HG03175 (cell line): ENCODE data around the gene STUB1.

Source experiments
- ATAC-seq: cut with Tn5 transposase; IDR thresholded peaks from one replicate; pipeline ENCODE4 v1.9.1; 2021; ENCODE audit warnings: mild to moderate bottlenecking, moderate library complexity; ENCODE audit not compliant: unreplicated experiment

The STUB1 gene

GRCh38 chr16:679814-680624 is at the start of gene STUB1:
STUB1 (plus strand) TSS chr16:680410; CDS start chr16:680526, 116 bp downstream.
- peak; percentile 40 for ATAC-seq

- ATAC-seq = no peak
Measured at GRCh38 chr16:630815-631405, 49.3 kb upstream of the STUB1 start, which contains the start of gene WFIKKN1. WFIKKN1 (plus strand) TSS chr16:630985; CDS start chr16:631254, 269 bp downstream.

DNA sequence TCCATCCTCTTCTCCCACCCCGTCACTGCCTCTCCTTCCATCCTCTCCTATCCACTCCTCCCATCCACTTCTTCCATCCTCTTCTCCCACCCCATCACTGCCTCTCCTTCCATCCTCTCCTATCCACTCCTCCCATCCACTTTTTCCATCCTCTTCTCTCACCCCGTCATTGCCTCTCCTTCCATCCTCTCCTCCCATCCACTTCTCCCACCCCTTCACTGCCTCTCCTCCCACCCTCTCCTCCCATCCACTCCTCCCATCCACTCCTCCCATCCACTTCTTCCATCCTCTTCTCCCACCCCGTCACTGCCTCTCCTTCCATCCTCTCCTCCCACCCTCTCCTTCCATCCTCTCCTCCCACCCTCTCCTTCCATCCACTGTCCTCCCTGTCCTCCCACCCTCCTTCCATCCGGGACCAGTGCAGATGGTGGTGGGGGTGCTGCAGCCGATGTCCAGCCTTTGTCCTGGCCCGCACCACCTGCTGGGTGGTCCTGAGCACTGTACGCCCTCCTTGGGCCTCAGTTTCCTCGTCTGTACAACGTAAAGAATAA is 48.3 kb upstream of the STUB1 start:
- no peak for ATAC-seq

DNA sequence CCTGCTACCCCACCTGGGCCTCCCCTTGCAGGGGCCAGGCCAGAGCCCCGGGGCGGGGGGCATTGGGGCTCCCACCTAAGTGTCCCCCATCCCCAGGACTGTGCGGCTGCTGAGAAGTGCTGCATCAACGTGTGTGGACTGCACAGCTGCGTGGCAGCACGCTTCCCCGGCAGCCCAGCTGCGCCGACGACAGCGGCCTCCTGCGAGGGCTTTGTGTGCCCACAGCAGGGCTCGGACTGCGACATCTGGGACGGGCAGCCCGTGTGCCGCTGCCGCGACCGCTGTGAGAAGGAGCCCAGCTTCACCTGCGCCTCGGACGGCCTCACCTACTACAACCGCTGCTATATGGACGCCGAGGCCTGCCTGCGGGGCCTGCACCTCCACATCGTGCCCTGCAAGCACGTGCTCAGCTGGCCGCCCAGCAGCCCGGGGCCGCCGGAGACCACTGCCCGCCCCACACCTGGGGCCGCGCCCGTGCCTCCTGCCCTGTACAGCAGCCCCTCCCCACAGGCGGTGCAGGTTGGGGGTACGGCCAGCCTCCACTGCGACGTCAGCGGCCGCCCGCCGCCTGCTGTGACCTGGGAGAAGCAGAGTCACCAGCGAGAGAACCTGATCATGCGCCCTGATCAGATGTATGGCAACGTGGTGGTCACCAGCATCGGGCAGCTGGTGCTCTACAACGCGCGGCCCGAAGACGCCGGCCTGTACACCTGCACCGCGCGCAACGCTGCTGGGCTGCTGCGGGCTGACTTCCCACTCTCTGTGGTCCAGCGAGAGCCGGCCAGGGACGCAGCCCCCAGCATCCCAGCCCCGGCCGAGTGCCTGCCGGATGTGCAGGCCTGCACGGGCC is 47.5 kb upstream of the STUB1 start:
- no peak for ATAC-seq

DNA sequence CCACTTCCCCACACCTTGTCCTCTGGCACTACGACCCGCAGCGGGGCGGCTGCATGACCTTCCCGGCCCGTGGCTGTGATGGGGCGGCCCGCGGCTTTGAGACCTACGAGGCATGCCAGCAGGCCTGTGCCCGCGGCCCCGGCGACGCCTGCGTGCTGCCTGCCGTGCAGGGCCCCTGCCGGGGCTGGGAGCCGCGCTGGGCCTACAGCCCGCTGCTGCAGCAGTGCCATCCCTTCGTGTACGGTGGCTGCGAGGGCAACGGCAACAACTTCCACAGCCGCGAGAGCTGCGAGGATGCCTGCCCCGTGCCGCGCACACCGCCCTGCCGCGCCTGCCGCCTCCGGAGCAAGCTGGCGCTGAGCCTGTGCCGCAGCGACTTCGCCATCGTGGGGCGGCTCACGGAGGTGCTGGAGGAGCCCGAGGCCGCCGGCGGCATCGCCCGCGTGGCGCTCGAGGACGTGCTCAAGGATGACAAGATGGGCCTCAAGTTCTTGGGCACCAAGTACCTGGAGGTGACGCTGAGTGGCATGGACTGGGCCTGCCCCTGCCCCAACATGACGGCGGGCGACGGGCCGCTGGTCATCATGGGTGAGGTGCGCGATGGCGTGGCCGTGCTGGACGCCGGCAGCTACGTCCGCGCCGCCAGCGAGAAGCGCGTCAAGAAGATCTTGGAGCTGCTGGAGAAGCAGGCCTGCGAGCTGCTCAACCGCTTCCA is 46.7 kb upstream of the STUB1 start:
- no peak for ATAC-seq

DNA sequence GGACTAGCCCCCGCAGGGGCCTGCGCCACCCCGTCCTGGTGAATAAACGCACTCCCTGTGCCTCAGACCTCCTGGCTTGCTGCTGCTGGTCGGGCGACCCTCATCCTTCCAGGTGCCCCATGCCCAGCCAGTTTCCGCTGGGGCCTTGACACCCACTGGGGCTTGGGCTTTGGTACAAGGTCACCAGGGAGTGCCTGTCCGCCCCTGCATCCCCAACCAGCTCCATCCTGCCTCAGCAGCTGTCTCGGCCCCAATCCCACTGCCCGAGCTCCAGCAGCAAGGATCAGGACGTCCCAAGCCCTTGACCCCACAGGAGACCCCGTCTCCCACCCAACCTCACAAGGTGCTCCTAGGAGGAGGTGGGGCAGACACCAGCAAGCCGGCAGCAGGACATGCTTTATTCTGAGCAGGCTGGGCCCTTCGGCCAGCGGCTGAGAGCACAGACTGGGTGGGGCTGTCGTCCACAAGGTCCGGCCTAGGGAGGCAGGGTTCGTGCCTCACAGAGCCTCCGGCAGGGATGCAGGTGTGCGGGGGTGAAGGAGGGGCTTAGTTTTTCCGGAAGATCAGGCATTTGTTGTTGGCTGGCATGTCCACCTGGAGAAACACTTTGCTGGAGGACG is 46.0 kb upstream of the STUB1 start:
- ATAC-seq = no peak

GRCh38 chr16:634996-635395 is 45.2 kb upstream of the STUB1 start:
- no peak for ATAC-seq

- ATAC-seq = no peak
Measured at GRCh38 chr16:635573-636205, 44.5 kb upstream of the STUB1 start.

DNA sequence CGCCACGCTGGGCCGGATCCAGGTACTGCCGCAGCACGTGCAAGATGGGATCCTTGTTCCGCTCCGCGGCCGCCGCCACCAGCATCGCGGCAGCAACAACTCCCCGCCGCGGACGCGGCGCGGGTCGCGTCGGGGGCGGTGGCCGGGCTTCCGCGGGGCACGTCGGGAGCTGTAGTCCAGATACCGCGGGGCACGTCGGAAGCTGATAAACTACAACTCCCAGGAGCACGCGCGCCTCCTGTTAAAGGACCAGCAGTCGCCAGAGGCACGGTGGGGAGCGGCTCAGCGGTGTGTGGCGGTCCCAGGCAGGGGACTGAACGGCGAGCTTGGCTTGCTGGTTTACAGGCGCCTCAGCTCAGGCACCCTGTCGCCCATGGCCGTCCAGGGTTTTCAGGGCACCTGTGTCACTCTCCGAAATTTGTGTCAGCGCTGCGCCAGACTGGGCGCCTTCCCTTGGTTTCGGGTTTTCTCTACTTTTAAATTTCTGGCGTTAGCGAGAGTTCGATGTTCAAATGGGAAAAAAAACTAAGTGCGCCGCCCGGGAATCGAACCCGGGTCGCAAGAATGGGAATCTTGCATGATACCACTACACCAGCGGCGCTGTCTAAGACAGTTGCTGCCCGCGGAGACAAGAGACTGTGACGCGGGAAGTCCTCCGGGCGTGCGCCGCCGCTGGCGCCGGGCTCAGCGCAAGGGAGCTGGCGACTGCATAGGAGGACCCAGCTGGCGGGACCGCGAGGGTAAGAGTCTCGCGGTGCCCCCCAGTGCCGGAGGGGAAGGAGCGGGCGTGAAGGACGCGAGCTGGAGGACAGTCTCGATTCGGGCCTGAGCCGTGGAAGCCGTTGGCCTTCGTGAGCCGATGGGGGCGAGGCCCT is 43.8 kb upstream of the STUB1 start, which contains the start of gene METTL26:
TSS of gene METTL26 (minus strand) at position 100 of the 875 bp plus-strand sequence. CDS start at position 85, 15 bp downstream.
- peak; percentile 81 for ATAC-seq

DNA sequence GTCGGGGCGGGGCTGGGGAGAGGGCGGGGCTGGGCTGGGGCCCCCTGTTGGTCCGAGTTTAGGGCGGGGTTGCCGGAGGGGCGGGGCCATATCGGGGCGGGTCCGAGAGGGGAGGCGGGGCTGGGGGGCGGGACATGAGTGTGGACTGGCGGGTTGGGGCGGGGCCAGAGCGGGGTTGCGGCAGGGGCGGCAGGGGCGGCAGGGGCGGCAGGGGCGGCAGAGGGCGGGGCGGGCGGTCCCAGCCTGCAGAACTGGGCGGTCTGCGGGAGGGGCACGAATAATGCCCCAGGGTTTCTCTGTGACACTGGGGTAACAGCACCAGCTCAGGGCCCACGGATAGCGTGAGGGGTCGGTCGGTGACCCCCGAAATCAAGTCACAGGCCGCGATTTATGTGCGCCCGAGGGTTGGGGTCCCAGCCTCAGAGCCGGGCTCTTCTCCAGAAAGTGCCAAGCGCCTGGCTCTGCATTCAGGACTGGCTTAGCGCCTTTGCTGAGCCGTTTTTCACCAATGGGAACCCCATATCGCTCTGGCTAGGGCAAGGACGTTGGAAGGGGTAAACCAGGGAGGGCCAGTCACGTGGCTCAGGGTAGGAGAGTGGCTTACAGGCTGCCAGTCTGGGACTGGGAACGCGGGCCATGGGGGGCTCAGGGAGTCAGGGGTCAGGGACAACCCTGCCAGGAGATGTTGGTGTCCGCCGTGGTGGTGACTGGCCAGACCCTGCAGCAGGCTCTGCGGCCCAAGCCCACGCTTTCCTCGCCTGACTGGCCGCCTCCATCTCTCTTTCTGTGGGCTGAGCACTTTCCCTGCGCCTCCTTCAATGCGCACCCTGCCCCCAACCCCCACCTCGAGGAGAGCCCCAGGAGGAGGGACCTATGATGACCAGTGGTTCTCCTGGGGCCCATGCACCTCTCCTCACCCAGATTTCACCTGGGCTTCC is 42.9 kb upstream of the STUB1 start:
- ATAC-seq = no peak

DNA sequence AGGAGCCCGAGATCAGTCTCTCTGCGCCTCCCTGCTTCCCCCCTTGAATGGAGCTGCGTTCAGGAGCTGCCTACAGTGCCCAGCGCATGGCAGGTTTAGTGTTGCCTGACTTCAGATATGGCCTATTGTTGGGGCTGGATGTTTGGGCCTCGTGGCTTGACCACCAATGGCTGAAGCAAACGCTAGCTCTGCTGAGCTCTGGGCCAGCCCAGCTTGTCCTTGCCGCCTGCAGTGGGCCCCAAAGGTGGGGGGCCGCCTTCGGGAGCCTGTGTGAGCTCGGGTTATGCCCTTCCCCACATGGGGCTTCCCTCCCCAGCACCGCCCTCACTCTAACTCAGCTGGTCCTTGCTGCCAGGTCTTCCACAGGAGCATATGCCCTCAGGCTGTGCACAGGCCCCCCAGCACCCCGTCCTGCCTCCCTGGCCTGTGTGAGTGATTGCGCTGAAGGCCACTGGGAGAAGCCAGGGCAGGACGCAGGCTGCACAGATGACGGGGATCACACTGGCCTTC is 42.1 kb upstream of the STUB1 start:
- no peak for ATAC-seq

DNA sequence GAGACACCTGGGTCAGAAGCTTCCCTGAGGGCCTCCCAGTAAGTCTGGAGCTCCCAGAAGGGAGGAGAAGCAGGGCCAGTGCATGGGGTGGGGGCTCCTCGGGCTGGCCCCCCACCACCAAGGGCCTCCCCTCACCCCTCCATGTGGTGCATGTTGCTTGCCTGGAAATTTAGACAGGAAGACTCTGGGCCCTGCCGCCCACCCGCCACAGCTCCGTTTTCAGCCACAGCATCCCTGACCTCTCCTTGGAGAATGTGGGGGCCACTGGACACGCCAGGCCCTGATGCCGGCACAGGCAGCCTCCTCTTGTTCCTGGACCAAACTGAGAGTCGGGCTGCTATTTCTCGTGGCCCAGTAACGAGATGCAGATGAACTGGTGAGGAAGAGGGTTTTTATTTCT is 41.4 kb upstream of the STUB1 start:
- no peak for ATAC-seq

DNA sequence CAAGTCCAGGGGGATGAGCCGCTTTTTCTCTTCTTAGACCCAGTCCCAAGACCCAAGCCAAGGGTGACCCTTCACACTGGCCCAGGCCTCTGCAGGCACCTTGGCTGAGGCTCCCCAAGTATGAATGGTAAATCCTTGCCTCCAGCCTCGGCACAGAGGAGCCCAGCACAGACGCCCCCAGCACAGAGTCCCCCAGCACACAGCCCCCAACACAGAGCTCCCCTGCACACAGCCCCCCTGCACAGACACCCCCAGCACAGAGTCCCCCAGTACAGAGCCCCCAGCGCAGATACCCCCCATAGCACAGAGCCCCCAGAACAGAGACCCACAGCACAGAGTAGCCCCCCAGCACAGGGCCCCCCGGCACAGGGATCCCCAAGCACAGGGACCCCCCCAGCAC is 39.6 kb upstream of the STUB1 start:
- no peak for ATAC-seq

- peak; percentile 51 for ATAC-seq
Measured at GRCh38 chr16:641326-642188, 38.7 kb upstream of the STUB1 start, which contains the start of gene MCRIP2. MCRIP2 (plus strand) TSS chr16:641828; CDS start chr16:641992, 164 bp downstream.

GRCh38 chr16:642189-643049 is 37.8 kb upstream of the STUB1 start:
- peak; percentile 49 for ATAC-seq
